Measurements from ENCODE around the gene LLGL1.

Gene LLGL1

GRCh38 chr17:18245038-18245776, 19.8 kb downstream of the LLGL1 start:
- Histone ChIP-seq H3K27me3 (ENCODE audit: control insufficient read depth, insufficient read depth, low read length) (no peaks in the 10 kb centered on the region), H3K36me3 (ENCODE audit: control insufficient read depth, insufficient read depth, low read length) (peaks cover 78% of the 10 kb centered on the region), H3K4me1 (ENCODE audit: control insufficient read depth, insufficient read depth, low read length) (peaks cover 16% of the 10 kb centered on the region), H3K27ac (ENCODE audit: low read depth, low read length) (no peak overlapping the region), H3K9ac (ENCODE audit: low read length) (no peak overlapping the region), H3K4me3 (ENCODE audit: low read depth, low read length) (no peak overlapping the region), H3K9me3 (ENCODE audit: control insufficient read depth, insufficient read depth, low read depth, low read length) (no peaks in the 10 kb centered on the region)

GRCh38 chr17:18246109-18246725, 20.8 kb downstream of the LLGL1 start:
- H3K27ac ChIP-seq (ENCODE audit: low read depth, low read length), result 0 out of 2 replicates have a peak overlapping the region, but pooled peaks have one; percentile 4

GRCh38 chr17:18246880-18247612, 21.6 kb downstream of the LLGL1 start:
- H3K27ac ChIP-seq (ENCODE audit: low read depth, low read length), result 0 out of 2 replicates have a peak overlapping the region, but pooled peaks have one; percentile 4
- peak overlapping the region; percentile 59 for H3K4me3 ChIP-seq (ENCODE audit: low read depth, low read length)
- no peaks in the 10 kb centered on the region for H3K27me3 ChIP-seq (ENCODE audit: control insufficient read depth, insufficient read depth, low read length)
- peaks cover 16% of the 10 kb centered on the region for H3K4me1 ChIP-seq (ENCODE audit: control insufficient read depth, insufficient read depth, low read length)
- peak overlapping the region; percentile 63 for H3K9ac ChIP-seq (ENCODE audit: low read length)
- peaks cover 78% of the 10 kb centered on the region for H3K36me3 ChIP-seq (ENCODE audit: control insufficient read depth, insufficient read depth, low read length)
- H3K9me3 ChIP-seq (ENCODE audit: control insufficient read depth, insufficient read depth, low read depth, low read length), result no peaks in the 10 kb centered on the region

More at GRCh38 chr17:18246109-18246725, 20.8 kb downstream of the LLGL1 start:
- peaks cover 78% of the 10 kb centered on the region for H3K36me3 ChIP-seq (ENCODE audit: control insufficient read depth, insufficient read depth, low read length)
- H3K4me1 ChIP-seq (ENCODE audit: control insufficient read depth, insufficient read depth, low read length), result peaks cover 16% of the 10 kb centered on the region
- no peaks in the 10 kb centered on the region for H3K27me3 ChIP-seq (ENCODE audit: control insufficient read depth, insufficient read depth, low read length)
- peak overlapping the region; percentile 49 for H3K4me3 ChIP-seq (ENCODE audit: low read depth, low read length)
- H3K9me3 ChIP-seq (ENCODE audit: control insufficient read depth, insufficient read depth, low read depth, low read length), result no peaks in the 10 kb centered on the region
- no peak overlapping the region for H3K9ac ChIP-seq (ENCODE audit: low read length)

GRCh38 chr17:18247613-18248001, 22.2 kb downstream of the LLGL1 start:
- Histone ChIP-seq H3K36me3 (ENCODE audit: control insufficient read depth, insufficient read depth, low read length) (peaks cover 78% of the 10 kb centered on the region), H3K4me1 (ENCODE audit: control insufficient read depth, insufficient read depth, low read length) (peaks cover 16% of the 10 kb centered on the region), H3K27me3 (ENCODE audit: control insufficient read depth, insufficient read depth, low read length) (no peaks in the 10 kb centered on the region), H3K27ac (ENCODE audit: low read depth, low read length) (no peak overlapping the region), H3K4me3 (ENCODE audit: low read depth, low read length) (peak overlapping the region; percentile 59; the same call in 1 of the 2 replicates), H3K9me3 (ENCODE audit: control insufficient read depth, insufficient read depth, low read depth, low read length) (no peaks in the 10 kb centered on the region), H3K9ac (ENCODE audit: low read length) (no peak overlapping the region)

GRCh38 chr17:18248300-18248731, 22.9 kb downstream of the LLGL1 start:
- no peaks in the 10 kb centered on the region for H3K27me3 ChIP-seq (ENCODE audit: control insufficient read depth, insufficient read depth, low read length)
- peaks cover 81% of the 10 kb centered on the region for H3K36me3 ChIP-seq (ENCODE audit: control insufficient read depth, insufficient read depth, low read length)
- no peak overlapping the region for H3K27ac ChIP-seq (ENCODE audit: low read depth, low read length)
- H3K9me3 ChIP-seq (ENCODE audit: control insufficient read depth, insufficient read depth, low read depth, low read length), result no peaks in the 10 kb centered on the region
- H3K9ac ChIP-seq (ENCODE audit: low read length), result no peak overlapping the region
- H3K4me1 ChIP-seq (ENCODE audit: control insufficient read depth, insufficient read depth, low read length), result peaks cover 16% of the 10 kb centered on the region
- H3K4me3 ChIP-seq (ENCODE audit: low read depth, low read length), result no peak overlapping the region

GRCh38 chr17:18248811-18249210, 23.4 kb downstream of the LLGL1 start:
- Histone ChIP-seq H3K4me1 (ENCODE audit: control insufficient read depth, insufficient read depth, low read length) (peaks cover 16% of the 10 kb centered on the region), H3K27me3 (ENCODE audit: control insufficient read depth, insufficient read depth, low read length) (no peaks in the 10 kb centered on the region), H3K9me3 (ENCODE audit: control insufficient read depth, insufficient read depth, low read depth, low read length) (no peaks in the 10 kb centered on the region), H3K9ac (ENCODE audit: low read length) (no peak overlapping the region), H3K4me3 (ENCODE audit: low read depth, low read length) (no peak overlapping the region), H3K36me3 (ENCODE audit: control insufficient read depth, insufficient read depth, low read length) (peaks cover 81% of the 10 kb centered on the region), H3K27ac (ENCODE audit: low read depth, low read length) (no peak overlapping the region)

- peaks cover 87% of the 10 kb centered on the region for H3K36me3 ChIP-seq (ENCODE audit: control insufficient read depth, insufficient read depth, low read length)
Observed at GRCh38 chr17:18250259-18250658, 24.8 kb downstream of the LLGL1 start.

GRCh38 chr17:18250708-18251107, 25.3 kb downstream of the LLGL1 start:
- no peaks in the 10 kb centered on the region for H3K27me3 ChIP-seq (ENCODE audit: control insufficient read depth, insufficient read depth, low read length)
- no peak overlapping the region for H3K4me3 ChIP-seq (ENCODE audit: low read depth, low read length)
- H3K36me3 ChIP-seq (ENCODE audit: control insufficient read depth, insufficient read depth, low read length), result peaks cover 86% of the 10 kb centered on the region
- no peak overlapping the region for H3K27ac ChIP-seq (ENCODE audit: low read depth, low read length)
- no peaks in the 10 kb centered on the region for H3K9me3 ChIP-seq (ENCODE audit: control insufficient read depth, insufficient read depth, low read depth, low read length)
- peaks cover 18% of the 10 kb centered on the region for H3K4me1 ChIP-seq (ENCODE audit: control insufficient read depth, insufficient read depth, low read length)
- no peak overlapping the region for H3K9ac ChIP-seq (ENCODE audit: low read length)

More at GRCh38 chr17:18250259-18250658, 24.8 kb downstream of the LLGL1 start:
- no peaks in the 10 kb centered on the region for H3K9me3 ChIP-seq (ENCODE audit: control insufficient read depth, insufficient read depth, low read depth, low read length)
- H3K27me3 ChIP-seq (ENCODE audit: control insufficient read depth, insufficient read depth, low read length), result no peaks in the 10 kb centered on the region
- no peak overlapping the region for H3K27ac ChIP-seq (ENCODE audit: low read depth, low read length)
- H3K4me3 ChIP-seq (ENCODE audit: low read depth, low read length), result no peak overlapping the region
- H3K4me1 ChIP-seq (ENCODE audit: control insufficient read depth, insufficient read depth, low read length), result peaks cover 16% of the 10 kb centered on the region
- no peak overlapping the region for H3K9ac ChIP-seq (ENCODE audit: low read length)

GRCh38 chr17:18251204-18251603, 25.8 kb downstream of the LLGL1 start:
- Histone ChIP-seq H3K36me3 (ENCODE audit: control insufficient read depth, insufficient read depth, low read length) (peaks cover 86% of the 10 kb centered on the region), H3K27ac (ENCODE audit: low read depth, low read length) (no peak overlapping the region), H3K9ac (ENCODE audit: low read length) (no peak overlapping the region), H3K27me3 (ENCODE audit: control insufficient read depth, insufficient read depth, low read length) (no peaks in the 10 kb centered on the region), H3K4me1 (ENCODE audit: control insufficient read depth, insufficient read depth, low read length) (peaks cover 17% of the 10 kb centered on the region), H3K4me3 (ENCODE audit: low read depth, low read length) (no peak overlapping the region), H3K9me3 (ENCODE audit: control insufficient read depth, insufficient read depth, low read depth, low read length) (no peaks in the 10 kb centered on the region)

GRCh38 chr17:18252160-18252559, 26.7 kb downstream of the LLGL1 start:
- no peak overlapping the region for H3K9ac ChIP-seq (ENCODE audit: low read length)
- H3K36me3 ChIP-seq (ENCODE audit: control insufficient read depth, insufficient read depth, low read length), result peaks cover 87% of the 10 kb centered on the region
- no peak overlapping the region for H3K4me3 ChIP-seq (ENCODE audit: low read depth, low read length)
- peaks cover 15% of the 10 kb centered on the region for H3K4me1 ChIP-seq (ENCODE audit: control insufficient read depth, insufficient read depth, low read length)
- H3K27me3 ChIP-seq (ENCODE audit: control insufficient read depth, insufficient read depth, low read length), result no peaks in the 10 kb centered on the region
- no peak overlapping the region for H3K27ac ChIP-seq (ENCODE audit: low read depth, low read length)
- no peaks in the 10 kb centered on the region for H3K9me3 ChIP-seq (ENCODE audit: control insufficient read depth, insufficient read depth, low read depth, low read length)

Measured in HUES6 (cell line).